HG02623 (cell line): ENCODE results near the gene PDE1A.

ENCODE experiments used
- ATAC-seq: cut with Tn5 transposase; IDR thresholded peaks from one replicate; pipeline ENCODE4 v1.9.1; 2021; ENCODE audit warnings: moderate library complexity; ENCODE audit not compliant: unreplicated experiment

Gene PDE1A

DNA sequence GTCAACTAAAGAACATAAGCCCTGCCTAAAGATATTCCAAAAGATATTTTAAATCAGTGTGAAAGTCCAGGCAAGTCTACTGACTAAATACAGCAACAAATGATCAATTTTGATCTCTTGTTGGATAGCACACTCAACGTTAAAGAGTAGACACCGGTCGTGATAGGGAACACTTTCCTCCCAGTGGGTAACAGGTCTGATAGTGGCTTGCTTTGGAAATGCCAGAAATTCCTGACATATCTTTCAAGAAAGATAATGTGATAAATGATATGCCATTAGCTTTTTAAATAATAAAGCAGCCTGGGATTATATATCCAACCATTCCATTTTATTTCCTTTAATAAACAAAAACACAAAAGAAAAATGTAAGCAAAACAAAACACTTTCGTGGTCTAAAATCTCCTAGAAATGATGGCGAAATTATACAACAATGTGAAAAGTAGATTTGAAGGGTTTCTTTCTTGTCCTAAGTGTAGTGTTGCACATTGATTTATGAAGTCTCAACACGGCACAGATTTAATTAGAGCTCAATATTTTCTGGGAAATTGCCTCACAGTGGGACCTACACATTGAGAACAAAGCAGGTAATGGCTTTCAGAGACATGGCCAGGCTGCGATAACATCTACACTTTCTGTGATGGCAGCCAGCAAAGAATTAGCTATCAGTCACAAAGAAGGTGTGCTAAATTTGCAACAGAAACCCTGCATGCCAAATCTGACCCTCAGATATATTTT is 282.6 kb downstream of the PDE1A start:
- no peak for ATAC-seq

GRCh38 chr2:182142062-182142461 is 284.8 kb downstream of the PDE1A start:
- ATAC-seq = no peak

DNA sequence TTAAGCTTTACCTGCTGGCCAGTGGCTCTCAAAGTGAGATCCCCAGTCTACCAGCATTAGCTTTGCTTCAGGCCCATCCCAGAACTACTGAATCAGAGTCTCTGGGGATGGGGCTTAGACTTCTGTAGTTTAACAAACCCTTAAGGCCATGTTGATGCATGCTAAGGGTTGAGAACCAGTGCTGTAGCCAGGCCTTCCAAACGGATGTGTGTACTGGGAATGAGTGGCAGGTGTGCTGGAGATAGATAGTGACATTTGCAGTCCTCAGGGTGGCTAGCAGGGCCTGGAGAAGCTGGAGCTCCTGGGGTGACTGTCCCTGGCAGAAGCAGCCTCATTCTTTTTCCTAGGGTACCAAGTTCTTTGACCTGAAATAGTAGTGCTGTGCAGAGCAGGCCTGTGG is 292.6 kb downstream of the PDE1A start:
- ATAC-seq = no peak

DNA sequence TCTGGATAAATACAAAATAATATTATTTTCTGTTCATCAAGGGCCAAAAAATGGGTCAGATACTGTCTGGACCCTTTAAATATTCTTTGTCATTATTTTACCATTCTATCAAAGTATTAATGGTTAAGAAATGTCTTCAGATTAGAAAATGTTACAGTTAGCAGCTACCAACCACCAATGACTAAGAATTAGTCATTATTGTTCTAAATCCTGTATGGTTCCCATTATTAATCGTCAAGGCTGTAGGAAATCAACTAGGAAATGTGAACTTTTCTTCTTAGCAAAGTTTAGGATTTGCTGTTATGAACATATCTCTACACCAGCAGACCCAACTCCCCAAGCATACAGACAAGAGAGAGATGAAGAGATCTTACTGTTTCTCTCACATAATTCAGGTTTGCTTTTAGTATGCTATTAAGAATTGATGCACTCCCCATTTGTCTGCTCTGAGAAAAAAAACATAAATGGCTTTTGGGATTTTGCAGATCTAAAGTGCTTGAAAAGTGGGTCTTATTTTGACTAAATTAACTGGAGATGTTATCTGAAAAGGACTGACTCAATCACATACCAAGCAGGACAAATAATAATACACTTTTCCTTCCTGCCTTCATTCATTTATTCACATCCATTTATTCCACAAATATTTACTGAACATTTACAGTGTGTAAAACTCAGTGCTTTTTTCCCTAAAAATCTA is 293.5 kb downstream of the PDE1A start:
- ATAC-seq = no peak

DNA sequence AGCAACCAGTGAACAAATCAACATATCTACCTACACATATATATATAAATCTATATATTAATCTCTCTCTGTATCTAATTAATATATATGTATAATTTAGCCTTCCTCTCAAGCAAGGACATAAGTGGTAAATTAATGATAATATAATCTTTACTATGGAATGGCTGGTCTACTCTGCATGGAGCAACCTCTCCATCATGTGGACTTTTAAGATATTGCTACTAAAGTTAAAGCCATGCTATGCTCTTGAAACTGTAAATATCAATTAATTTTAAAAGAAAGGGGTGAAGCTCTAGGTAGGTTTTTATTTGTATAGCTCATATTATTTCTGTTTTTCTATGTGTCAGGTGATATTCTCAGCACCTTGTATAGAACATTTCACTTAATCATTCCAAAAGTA is 294.2 kb downstream of the PDE1A start:
- ATAC-seq = no peak

- no peak for ATAC-seq
These were observed 297.8 kb downstream of the PDE1A start for GRCh38 chr2:182128821-182129707.

DNA sequence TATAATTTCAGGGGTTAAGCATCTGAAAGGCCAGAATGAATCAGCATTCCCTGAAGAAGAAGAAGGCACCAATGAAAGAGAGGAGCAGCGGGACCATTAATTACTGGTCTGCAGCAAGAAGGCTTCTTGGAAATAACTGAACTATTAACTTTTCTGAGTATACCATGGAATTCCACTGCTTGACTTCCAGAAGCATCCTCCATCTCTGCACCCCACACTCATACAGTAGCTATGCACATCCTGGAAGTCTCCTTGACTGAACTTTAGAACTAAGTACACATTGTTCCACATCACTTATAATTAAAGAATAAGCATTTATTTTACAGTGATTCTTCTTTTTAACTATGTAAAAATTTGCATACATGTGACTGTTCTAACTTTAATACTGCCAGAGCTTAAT is 309.6 kb downstream of the PDE1A start:
- ATAC-seq = no peak

- no peak for ATAC-seq
These were observed 310.1 kb downstream of the PDE1A start for GRCh38 chr2:182116774-182117173.

DNA sequence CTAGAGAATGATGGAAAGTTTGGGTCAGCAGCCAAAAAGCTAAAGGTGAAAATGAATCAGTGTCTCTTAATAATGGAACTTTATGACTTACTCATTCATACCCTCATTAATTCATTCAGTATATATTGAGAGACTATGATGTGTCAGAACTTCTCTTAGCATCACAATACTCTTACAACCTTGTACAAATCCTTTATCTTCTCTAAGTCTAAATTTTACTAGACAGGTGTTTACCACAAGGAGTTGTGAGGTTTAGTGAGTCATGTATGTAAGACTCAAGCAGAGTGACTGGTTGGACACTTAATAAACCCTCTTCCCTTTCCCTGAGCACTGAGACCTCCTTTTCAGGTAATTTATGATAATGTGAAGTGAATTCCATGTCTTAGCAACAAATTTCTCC is 311.6 kb downstream of the PDE1A start:
- no peak for ATAC-seq

DNA sequence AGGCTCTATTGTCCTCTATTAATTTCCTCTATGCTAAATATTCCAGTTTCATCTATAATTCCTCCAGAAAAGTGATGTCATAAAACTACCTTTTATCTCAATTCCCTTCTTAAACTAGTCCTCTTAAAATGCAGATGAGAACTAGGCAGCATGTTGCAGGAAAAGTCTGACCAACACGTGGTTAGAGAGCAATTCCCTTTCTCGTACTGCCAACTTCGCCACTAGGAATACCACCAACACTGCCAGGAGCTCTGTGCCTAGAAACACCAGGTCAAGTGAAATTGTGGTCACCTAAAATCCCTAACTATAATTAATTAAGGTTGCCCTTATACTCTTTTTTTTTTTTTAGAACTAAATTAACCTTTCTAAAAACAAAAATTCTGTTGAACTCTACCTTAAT is 313.5 kb downstream of the PDE1A start:
- no peak for ATAC-seq

DNA sequence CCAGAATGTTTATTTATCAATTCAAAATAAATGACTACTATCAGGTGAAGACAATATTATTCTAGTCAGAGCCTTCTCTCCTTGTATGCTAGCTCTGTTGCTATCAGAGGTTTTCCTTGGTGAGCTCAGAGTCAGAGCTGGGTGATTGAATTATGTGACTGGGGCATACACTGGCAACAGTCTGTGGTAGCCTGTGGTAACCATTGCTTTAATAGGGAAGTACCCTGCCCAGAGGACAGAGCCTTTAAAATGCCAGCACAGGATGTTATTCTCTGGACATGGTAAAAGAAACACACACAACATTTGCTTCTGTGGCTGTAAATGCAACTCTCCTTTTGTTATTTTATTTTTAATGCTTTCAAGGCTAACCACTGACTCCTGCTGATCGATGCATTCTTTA is 316.5 kb downstream of the PDE1A start:
- ATAC-seq = no peak

DNA sequence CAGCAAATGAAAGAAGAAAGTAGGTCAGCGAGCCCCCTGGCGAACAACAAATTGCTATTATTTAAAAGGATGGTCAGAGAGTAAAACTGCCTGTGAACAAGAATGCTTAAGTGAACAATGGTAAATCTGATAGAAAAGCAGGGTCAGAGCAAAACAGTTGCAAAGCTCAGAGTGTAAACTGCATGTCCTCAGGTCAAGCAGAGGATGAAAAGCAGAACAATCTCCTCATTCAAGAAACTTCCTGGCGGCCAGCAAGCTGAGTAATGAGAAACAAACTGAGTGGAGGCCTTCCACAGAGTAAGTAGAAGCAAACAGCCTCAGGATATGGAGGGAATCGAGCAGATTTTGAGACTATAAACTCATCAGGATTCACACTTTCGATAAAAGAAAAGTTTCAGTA is 323.3 kb downstream of the PDE1A start:
- ATAC-seq = no peak

DNA sequence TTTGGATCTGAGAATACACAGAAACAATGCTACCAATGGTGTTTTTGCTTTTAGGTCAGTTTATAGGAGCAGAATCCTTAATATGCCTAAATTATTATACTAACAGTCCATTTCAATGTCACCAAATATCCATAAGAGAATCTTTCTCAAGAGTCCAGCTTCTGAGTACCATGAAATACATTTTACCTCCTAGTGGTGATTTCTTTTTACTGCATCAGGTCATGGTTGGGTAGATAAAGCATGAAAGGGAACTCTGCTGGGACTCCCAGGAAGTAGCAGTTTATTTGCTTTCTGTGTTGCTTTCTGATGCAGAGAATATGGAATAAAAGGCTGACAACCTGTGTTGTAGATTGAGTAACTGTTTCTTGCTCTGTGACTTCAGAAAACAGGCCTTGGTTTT is 325.6 kb downstream of the PDE1A start:
- peak; percentile 47 for ATAC-seq

DNA sequence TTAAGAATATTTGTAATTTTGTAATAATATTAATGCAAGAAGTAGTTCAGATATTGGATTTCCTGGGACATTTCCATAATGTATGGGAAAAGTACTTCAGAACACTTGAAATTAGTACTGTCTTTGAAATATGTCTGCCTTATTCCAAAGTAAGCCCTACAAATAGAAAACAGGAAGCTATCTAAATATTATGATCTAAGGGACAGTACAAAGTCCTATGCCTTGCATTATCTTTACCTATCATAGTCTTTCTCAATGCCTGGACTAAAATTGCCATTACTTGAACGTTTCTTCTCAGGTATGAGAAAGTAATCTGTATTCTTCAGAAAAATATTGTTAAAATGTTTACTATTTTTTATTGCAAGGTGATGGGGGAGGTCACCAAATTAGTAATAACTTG is 328.2 kb downstream of the PDE1A start:
- ATAC-seq = no peak

GRCh38 chr2:182097571-182098164 is 329.2 kb downstream of the PDE1A start:
- no peak for ATAC-seq

- no peak for ATAC-seq
These were observed 336.4 kb downstream of the PDE1A start for GRCh38 chr2:182090486-182090885.
